ENCODE measurements around the gene WDR75. TPM values are rescaled to one million over a fixed set of nuclear protein-coding genes. Genes with fewer than 3 reads are reported as not detected.

The WDR75 gene
- total and polyA plus RNA-seq, 2 donors (not counting 3 experiments of a cell fraction or from before 2014, with no cell fraction given) = 17.4 to 44.8 TPM

GRCh38 chr2:189467160-189467559 lies 25.9 kb downstream of the WDR75 start:
- CTCF ChIA-PET = interaction anchor here (0.8 kb wide), 1 partner anchor 194 kb away, joined by 3 read pairs; no protein-coding TSS in a partner anchor
- intact Hi-C loops (cut with micrococcal nuclease) = no loop called here

More at GRCh38 chr2:189467160-189467559, 25.9 kb downstream of the WDR75 start:
- Histone ChIP-seq H3K4me3 (replicated peaks in 1 of 3; ENCODE audit: insufficient read depth in 1 of 3, low read depth in 1 of 3, low read length in 3 of 3) (no peak overlapping the region), H3K27ac (ENCODE audit: insufficient read depth, low read depth, low read length) (no peak overlapping the region), H3K27me3 (ENCODE audit: control insufficient read depth in 2 of 2, insufficient read depth in 2 of 2, low read length in 2 of 2) (no peaks in the 10 kb centered on the region), H3K79me2 (ENCODE audit: control insufficient read depth, insufficient read depth, low read length) (no peaks in the 10 kb centered on the region), H2AFZ (ENCODE audit: low read depth, low read length) (no peak overlapping the region), H3K4me2 (ENCODE audit: insufficient read depth, low read length) (no peak overlapping the region), H3K4me1 (ENCODE audit: control insufficient read depth, extremely low read depth, insufficient read depth, low read length) (no peaks in the 10 kb centered on the region), H4K20me1 (replicated peaks; ENCODE audit: control insufficient read depth, extremely low read depth, insufficient read depth, low read length) (no peaks in the 10 kb centered on the region), H3K9ac (replicated peaks; ENCODE audit: extremely low read depth, insufficient read depth, low read length) (no peak overlapping the region), H3K9me3 (replicated peaks; ENCODE audit: control insufficient read depth, insufficient read depth, low read length) (no peaks in the 10 kb centered on the region), H3K9me1 (replicated peaks; ENCODE audit: control insufficient read depth, extremely low read depth, insufficient read depth, low read length) (no peaks in the 10 kb centered on the region), H3K36me3 (ENCODE audit: control insufficient read depth in 2 of 2, extremely low read depth in 1 of 2, insufficient read depth in 2 of 2, low read length in 2 of 2) (peaks cover 20 to 55% of the 10 kb centered on the region in 2 experiments)
- POLR2A ChIA-PET = no interaction called here
- DNase-seq (ENCODE audit: low read depth, low spot score) (no peak), FAIRE-seq (no peak)
- dilution Hi-C loops (cut with MboI; ENCODE audit: extremely low pct_ligation_motif_present, low sequenced_read_pairs) = no loop called here
- TF ChIP-seq JUN (IDR thresholded peaks at IDR 0.05; ENCODE audit: borderline replicate concordance, insufficient read depth, insufficient read length, low read depth) (no peak), MAX (IDR thresholded peaks at IDR 0.05; ENCODE audit: insufficient read depth, insufficient read length) (no peak), POLR2A (IDR thresholded peaks at IDR 0.05; ENCODE audit: low read depth, low read length) (no peak), GATA2 (IDR thresholded peaks at IDR 0.05; ENCODE audit: insufficient read depth, insufficient read length, low read depth, low read length) (no peak), MYC (IDR thresholded peaks at IDR 0.05; ENCODE audit: low read depth, low read length) (no peak), CTCF (IDR thresholded peaks at IDR 0.05; ENCODE audit: extremely low read depth in 1 of 2, insufficient read depth in 1 of 2, low read depth in 1 of 2, low read length in 2 of 2) (no peak), EZH2 (IDR thresholded peaks at IDR 0.05; ENCODE audit: borderline replicate concordance, low read depth, low read length, severe bottlenecking) (no peak)
- BruUV-seq (replicated peaks) = no TSS peak

Data from endothelial cell of umbilical vein (primary cell).